Choroid plexus epithelial cell (primary cell): ENCODE data around the gene SLX4IP.

Experiments
- DNase-seq: peaks from one replicate; pipeline ENCODE4 v3.0.0-alpha.2; 2010; ENCODE audit warnings: low read depth
- H3K4me3 ChIP-seq: 2 replicates; pipeline ENCODE4 v1.5.1; 2011; ENCODE audit warnings: low read depth, mild to moderate bottlenecking, control low read depth, low read length, moderate library complexity
- TF ChIP-seq, protein P1 (sequence below): conservative IDR thresholded peaks from 2 replicates; pipeline ENCODE4 v1.5.1; 2011; ENCODE audit warnings: low read depth, mild to moderate bottlenecking, control low read depth, inconsistent platforms, low read length, moderate library complexity

SLX4IP gene

DNA sequence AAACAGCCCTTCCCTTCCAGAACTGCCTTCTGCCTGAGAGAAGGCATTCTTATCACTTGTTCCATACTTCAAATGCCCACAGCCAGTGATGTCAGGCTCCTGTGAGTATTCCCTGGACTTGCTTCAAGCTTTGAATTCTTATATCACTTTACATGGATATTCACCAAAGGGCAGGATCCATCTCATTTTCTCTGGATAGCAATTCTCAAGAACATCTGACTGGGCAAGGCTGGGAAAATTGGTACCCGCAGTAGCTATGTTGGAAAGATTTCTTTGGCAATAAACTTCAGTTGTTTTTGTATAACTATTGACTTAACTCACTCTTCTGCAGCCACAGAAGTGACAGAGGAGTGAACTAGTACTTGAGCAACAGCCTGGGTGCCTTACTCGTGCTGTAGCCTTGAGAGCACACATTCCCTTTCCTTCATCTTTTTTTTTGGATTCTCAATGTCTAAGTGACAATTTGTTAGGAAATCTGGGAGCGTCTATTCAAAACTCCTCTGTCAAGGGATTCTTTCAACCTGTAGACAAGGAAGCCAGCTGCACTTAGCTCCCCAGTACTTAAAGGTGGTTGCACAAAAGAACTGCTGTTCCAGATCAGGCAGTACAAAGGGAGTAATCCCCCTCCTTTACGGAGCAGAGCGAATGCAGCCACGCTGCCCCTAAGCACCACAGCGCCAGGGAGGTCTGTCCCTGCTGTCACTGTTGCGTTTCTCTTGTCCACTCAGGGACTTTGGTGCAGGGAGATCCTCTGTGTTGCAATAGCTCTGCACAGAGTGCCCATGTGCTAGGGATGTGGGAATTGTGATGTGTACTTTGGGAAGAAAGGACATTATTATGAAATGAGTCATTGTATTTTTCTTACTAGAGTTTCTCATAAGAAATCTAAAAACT is 169.1 kb downstream of the SLX4IP start:
- H3K4me3 ChIP-seq, result peak overlapping the region; percentile 29
- peak; percentile 90 for DNase-seq
- TF ChIP-seq, protein P1, sequence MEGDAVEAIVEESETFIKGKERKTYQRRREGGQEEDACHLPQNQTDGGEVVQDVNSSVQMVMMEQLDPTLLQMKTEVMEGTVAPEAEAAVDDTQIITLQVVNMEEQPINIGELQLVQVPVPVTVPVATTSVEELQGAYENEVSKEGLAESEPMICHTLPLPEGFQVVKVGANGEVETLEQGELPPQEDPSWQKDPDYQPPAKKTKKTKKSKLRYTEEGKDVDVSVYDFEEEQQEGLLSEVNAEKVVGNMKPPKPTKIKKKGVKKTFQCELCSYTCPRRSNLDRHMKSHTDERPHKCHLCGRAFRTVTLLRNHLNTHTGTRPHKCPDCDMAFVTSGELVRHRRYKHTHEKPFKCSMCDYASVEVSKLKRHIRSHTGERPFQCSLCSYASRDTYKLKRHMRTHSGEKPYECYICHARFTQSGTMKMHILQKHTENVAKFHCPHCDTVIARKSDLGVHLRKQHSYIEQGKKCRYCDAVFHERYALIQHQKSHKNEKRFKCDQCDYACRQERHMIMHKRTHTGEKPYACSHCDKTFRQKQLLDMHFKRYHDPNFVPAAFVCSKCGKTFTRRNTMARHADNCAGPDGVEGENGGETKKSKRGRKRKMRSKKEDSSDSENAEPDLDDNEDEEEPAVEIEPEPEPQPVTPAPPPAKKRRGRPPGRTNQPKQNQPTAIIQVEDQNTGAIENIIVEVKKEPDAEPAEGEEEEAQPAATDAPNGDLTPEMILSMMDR, result no peak

DNA sequence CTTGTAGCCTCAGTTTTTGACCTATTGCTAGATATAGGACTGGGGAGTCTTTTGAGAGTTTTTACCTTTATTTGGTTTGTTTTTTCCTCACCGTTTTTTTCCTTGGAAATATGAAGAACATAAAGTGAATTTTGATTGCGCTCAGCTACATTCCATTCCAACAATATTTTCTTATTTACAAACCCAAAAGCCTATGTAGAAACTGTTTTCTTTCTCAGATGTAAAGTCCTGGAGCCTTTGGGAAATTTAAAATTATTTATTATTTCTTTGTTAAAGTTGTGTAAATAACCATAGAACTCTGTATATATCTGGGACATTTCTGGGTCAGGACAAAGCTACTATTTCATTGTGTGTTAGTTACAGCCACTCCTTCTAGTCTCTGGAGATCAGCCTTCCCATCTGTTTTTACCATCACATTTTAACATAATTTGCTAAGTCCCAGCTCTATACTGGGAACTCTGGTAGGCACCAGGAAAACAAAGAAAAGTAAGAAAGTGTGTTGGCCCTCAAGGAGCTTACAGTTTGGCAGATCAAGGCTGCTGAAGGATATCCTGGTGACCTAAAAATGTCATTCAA is 169.8 kb downstream of the SLX4IP start:
- DNase-seq, result no peak
- no peak overlapping the region for H3K4me3 ChIP-seq
- TF ChIP-seq, protein P1, result no peak

DNA sequence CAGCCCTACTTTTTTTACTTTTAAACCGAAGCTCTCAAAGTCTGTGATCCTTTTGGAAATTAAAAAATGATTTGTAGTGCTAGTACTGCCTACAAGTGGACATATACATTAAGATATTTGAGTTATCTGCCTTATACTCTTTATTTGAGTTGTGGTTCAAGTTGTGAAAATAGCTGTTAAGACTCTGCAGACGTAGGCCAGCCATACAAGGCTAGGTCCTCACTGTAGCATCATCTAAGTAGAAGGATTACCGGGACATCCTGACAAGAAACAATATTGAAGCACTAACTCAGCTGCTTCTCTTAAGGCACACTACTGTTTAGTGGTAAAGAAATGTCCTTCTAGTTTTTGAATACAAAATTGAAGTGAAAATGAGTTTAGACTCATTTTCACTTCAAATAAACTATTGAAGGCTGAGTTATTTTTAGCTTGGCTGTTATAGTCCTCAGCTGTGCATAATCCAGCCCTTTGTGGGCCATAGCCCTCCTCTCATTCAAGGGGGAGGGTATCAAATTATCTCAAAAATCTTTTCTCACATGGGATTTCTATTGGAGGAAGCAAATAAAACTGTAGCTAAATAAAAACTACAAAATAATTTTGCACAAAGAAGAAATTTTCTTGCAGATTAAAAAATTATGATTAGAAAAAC is 170.6 kb downstream of the SLX4IP start:
- no peak overlapping the region for H3K4me3 ChIP-seq
- no peak for DNase-seq

DNA sequence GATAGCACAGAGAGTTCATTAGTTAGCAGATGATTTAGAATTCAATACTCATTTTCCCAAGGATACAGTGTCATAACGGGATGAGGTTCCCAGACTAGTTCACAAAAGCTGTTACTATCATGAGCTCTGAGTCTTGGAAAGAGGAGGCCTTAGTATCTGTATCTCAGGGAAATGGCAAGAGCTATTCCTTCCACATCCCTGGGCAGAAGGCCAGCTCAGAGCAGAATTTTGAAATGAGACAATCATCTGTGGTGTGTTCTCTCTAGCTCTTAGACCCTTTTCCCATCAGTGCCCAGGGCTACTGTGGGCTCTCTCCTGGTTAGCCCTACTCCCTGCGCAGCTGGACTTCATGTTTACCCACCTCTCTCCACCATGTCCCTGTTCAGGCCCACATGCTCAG is 174.2 kb downstream of the SLX4IP start:
- TF ChIP-seq, protein P1, result no peak
- DNase-seq, result peak; percentile 90
- H3K4me3 ChIP-seq, result no peak overlapping the region

More for the DNA sequence above, 170.6 kb downstream of the SLX4IP start:
- TF ChIP-seq, protein P1, result no peak

DNA sequence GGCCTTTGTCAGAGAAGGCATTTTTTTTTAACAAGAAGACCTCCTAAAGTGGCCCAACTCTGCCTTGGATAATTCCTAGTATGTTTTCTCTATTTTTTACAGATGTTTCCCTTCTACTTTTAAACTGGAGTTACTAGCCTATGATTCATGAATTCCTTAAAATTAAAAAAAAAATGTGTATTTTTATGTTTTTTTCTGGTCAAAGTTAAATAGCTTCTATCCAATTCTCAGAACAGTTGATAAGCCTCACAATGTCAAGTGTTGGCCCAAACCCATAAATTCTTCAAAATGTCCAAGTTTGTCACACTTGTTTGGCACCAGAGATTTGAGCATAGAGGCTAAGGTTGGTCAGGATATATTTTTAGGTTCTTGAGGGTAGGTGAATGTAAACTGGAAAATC is 174.7 kb downstream of the SLX4IP start:
- H3K4me3 ChIP-seq, result no peak overlapping the region
- peak; percentile 45 for DNase-seq
- TF ChIP-seq, protein P1, result no peak

DNA sequence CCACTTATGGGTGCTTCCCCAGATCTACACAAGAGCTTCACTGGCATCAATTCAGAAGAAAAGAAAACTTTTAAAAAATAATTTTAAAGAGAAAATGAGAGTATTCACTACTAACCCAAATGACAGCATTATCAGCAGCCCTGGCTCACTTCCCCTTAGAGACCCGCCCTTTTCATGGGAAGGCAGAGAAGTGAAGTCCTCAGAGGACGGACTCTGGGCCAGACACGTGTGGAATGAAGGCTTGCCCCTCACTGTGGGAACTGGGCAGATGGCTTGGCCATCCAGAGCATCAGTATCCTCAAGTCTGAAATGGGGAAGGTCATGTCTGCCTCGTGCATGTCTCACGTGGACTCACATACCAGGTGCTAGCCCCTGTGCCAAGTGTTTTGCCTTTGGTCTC is 175.1 kb downstream of the SLX4IP start:
- no peak for DNase-seq
- TF ChIP-seq, protein P1, result no peak

More for the DNA sequence above, 175.1 kb downstream of the SLX4IP start:
- H3K4me3 ChIP-seq, result no peak overlapping the region
